ENCODE measurements around the gene ANKRD28.

DNA sequence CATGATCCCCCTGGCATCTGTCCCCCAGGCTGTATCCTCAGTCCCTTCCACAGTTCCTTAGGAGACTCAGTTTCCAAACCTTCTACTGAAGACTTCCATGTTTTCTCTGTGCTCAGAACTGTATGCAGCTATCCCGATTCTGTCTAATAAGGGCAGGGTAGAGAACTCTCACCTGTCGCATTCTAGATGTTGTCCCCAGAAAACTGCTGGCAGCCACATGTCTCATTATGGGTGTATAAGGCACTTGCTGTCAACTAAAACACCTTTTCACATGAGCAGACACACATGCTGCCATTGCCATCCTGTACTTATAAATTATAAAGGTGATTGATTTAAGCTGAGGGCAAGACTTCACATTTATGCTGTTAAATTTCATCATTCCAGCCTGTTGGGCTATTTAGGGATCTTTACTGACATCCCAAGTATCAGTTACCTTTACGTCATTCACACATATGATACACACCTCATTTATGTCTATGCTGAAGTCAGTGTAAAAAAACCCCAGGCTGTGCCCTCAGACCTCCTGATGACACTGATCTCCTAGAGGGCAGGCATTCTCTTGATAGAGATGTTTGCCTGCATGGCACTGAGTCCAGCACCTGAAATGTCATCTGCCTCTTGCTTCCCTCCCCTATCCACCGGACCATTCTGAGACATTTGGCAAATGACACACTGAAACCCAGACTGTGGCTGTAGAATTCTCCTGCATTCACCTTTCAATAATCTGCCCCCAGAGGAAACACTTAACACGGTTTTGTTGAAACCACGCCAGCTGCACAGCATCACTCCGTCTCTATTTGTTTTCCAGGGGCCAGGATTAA is 160.4 kb downstream of the ANKRD28 start:
- TF ChIP-seq, protein P1, sequence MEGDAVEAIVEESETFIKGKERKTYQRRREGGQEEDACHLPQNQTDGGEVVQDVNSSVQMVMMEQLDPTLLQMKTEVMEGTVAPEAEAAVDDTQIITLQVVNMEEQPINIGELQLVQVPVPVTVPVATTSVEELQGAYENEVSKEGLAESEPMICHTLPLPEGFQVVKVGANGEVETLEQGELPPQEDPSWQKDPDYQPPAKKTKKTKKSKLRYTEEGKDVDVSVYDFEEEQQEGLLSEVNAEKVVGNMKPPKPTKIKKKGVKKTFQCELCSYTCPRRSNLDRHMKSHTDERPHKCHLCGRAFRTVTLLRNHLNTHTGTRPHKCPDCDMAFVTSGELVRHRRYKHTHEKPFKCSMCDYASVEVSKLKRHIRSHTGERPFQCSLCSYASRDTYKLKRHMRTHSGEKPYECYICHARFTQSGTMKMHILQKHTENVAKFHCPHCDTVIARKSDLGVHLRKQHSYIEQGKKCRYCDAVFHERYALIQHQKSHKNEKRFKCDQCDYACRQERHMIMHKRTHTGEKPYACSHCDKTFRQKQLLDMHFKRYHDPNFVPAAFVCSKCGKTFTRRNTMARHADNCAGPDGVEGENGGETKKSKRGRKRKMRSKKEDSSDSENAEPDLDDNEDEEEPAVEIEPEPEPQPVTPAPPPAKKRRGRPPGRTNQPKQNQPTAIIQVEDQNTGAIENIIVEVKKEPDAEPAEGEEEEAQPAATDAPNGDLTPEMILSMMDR (conservative IDR thresholded peaks at IDR 0.05; ENCODE audit: low read depth in 2 of 2): no peak
- TF ChIP-seq CREB1 (CRISPR knock-in tag; IDR thresholded peaks at IDR 0.05; ENCODE audit: low read depth) (no peak), POLR2AphosphoS5 (IDR thresholded peaks at IDR 0.05; ENCODE audit: low read depth) (no peak), EZH2phosphoT487 (IDR thresholded peaks at IDR 0.05; ENCODE audit: unreplicated experiment) (no peak), EZH2 (IDR thresholded peaks at IDR 0.05; ENCODE audit: low read depth, unreplicated experiment) (no peak), REST (IDR thresholded peaks at IDR 0.05; ENCODE audit: unreplicated experiment) (no peak)
